LNCAP (cell line): Measurements from ENCODE around the gene CTSS.

Experiments used
- TF ChIP-seq, protein P1 (sequence below): fragments of 450-650 bp; IDR thresholded peaks from 2 replicates; pipeline ENCODE4 v1.5.1; 2017; ENCODE audit warnings: mild to moderate bottlenecking

Gene CTSS

DNA sequence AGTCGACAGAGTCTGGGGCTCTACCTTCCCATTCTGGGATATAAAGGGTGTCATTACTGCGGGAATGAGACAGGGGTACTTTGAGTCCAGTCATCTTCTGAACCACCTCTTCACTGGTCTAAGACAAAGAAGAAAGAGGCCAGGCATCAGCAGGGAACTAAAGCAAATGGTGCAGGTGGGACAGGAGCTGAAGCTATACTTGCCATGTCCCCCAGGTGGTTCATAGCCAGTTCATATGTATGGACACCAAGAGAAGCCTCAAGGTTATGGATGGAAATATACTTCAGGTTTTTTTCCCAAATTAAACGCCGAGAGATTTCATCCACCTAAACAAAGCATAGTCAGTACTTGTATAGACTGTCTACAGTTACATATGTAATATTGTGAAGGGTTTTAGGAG, 40.3 kb upstream of the CTSS start:
- TF ChIP-seq, protein P1, sequence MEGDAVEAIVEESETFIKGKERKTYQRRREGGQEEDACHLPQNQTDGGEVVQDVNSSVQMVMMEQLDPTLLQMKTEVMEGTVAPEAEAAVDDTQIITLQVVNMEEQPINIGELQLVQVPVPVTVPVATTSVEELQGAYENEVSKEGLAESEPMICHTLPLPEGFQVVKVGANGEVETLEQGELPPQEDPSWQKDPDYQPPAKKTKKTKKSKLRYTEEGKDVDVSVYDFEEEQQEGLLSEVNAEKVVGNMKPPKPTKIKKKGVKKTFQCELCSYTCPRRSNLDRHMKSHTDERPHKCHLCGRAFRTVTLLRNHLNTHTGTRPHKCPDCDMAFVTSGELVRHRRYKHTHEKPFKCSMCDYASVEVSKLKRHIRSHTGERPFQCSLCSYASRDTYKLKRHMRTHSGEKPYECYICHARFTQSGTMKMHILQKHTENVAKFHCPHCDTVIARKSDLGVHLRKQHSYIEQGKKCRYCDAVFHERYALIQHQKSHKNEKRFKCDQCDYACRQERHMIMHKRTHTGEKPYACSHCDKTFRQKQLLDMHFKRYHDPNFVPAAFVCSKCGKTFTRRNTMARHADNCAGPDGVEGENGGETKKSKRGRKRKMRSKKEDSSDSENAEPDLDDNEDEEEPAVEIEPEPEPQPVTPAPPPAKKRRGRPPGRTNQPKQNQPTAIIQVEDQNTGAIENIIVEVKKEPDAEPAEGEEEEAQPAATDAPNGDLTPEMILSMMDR: no peak

DNA sequence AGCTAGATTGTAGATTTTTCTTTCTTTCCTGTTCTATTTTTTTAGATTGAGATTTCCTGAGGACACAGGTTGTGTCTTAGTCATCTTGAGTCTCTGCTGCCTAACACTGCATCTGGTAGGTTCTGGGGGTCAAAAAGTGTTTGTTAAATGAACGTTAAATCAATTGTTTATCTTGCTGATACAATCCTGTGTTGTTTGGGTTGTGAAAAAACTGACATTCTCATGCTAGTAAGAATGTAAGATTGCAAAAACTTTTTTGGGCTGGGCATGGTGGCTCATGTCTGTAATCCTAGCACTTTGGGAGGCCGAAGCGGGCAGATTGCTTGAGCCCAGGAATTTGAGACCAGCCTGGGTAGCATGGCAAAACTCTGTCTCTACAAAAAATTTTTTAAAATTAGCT, 39.1 kb upstream of the CTSS start:
- TF ChIP-seq, protein P1: no peak

DNA sequence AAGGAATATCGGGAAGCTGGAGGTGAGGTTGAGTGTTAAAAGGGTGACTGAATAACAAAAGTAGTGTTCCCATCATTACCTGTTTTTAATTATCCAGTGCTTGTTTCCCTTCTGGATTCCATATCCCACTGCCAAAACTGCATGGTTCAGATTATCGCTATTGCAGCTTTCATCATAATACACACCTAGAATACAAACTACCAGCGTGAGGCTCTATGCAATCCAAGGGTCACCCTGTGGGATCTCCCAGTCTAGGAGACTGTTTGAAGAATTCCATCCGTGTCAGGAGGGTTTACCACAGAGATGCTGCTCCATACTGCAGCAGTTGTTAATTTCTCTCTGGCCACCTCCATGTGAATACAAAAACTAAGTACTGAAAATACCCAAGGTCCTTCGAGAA, 33.5 kb upstream of the CTSS start:
- TF ChIP-seq, protein P1: no peak

DNA sequence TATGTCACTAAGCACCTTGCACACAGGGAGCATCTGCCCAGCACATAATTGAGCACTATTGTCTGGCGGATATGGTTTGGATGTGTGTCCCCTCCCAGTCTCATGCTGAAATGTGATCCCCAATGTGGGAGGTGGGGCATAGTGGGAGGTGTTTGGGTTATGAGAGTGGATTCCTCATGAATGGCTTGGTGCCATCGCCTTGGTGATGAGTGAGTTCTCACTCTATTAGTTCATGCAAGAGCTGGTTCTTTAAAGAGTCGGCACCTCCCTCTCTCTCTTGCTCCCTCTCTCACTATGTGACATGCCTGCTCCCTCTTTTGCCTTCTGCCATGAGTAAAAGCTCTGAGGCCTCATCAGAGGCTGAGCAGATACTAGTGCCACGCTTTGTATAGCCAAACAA, 32.9 kb upstream of the CTSS start:
- TF ChIP-seq, protein P1: no peak

DNA sequence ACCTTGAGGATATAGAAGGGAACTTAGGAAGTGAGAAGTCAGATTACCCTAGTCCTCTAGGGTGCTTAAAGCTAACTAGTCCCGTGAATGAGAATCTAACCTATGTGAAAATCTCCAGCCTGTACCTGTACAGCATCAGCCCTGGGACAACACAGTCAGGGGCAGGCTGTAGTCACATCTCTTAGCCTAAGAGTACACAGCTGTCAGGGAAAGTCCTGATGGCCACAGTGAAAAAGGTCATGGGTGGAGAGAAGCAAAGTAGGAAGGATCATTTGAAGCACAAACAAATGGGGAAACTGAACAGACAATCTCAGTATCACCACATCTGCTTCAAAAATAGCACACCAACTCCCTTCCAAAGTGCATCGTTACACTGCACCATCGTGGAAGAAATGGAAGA, 30.8 kb upstream of the CTSS start:
- TF ChIP-seq, protein P1: no peak

DNA sequence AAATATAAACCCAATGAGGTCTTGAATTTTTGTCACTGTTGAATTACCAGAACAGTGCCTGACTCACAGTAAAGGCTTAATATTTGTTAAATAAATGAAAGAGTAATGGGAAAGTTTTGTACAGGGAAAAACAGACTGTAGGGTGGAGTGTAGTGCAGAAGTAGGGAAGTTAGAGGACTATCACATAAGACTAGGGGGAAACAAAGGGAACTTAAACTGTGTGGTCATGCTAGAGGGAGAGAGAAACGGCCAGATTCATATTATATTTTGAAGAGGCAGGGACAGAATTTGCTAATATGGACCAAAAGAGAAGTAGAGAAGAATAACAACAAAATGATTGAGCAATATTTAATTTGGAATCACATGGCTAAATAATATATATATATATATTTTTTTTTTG, 27.6 kb upstream of the CTSS start:
- TF ChIP-seq, protein P1: no peak

DNA sequence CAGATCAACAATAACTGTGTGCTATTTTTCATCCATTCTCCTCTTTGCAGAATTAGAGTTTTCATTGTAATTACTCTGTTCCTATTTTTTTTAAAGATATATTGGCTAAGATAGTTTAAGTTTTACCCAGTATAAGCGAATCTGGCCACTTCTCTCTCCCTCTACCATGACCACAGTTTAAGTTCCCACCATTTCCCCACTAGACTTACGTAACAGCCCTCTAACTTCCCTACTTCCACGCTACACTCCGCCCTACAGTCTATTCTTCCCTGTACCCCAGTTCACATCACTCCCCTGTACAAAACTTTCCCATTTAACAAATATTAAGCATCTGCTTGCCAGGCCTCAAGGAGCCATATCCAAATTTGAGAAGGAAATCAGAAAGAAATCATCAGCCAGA, 26.0 kb upstream of the CTSS start:
- TF ChIP-seq, protein P1: no peak

DNA sequence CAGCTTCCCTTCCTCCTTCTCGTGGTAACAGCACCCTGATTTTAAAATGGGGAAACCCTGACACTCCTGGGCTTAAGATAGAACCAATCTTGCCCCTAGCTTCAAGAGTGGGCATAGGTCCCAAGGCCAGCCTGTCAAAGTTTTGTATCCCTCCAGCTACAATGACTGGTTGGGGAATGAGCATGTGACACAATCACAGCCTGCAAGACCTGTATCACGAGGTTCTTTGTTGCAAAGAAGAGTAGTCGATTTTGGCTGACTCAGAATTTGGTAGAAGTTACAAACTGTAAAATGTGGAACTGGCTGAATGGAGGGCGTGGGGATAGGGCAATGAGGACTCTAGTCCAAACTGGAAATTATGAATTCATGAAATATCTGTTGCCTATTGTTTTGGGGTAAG, 23.8 kb upstream of the CTSS start:
- TF ChIP-seq, protein P1: no peak
